ENCODE results near the gene CTAG2. TPM values are rescaled to one million over a fixed set of nuclear protein-coding genes. Genes with fewer than 3 reads are reported as not detected.

The CTAG2 gene
- total RNA-seq, 1 donor from 2014 or later, result not detected

Other genes starting within 250 kb of the CTAG2 start
- 21.2 and 24.8 TPM in 2 replicates for gene DNASE1L1, start 244.3 kb downstream of the CTAG2 start, total RNA-seq
- 95.9 and 97.3 TPM in 2 replicates for gene TAFAZZIN, start 242.0 kb downstream of the CTAG2 start, total RNA-seq
- 43.2 and 46.1 TPM in 2 replicates for gene ATP6AP1, start 224.9 kb downstream of the CTAG2 start, total RNA-seq
- 99.0 and 102 TPM in 2 replicates for gene GDI1, start 216.4 kb downstream of the CTAG2 start, total RNA-seq
- gene FAM50A, start 209.4 kb downstream of the CTAG2 start, total RNA-seq, result 65.3 and 74.3 TPM in 2 replicates
- gene PLXNA3, start 195.3 kb downstream of the CTAG2 start, total RNA-seq, result 29.0 and 29.8 TPM in 2 replicates
- 50.6 and 52.5 TPM in 2 replicates for gene LAGE3, start 174.3 kb downstream of the CTAG2 start, total RNA-seq
- gene UBL4A, start 167.0 kb downstream of the CTAG2 start, total RNA-seq, result 43.7 and 47.7 TPM in 2 replicates
- gene SLC10A3, start 162.9 kb downstream of the CTAG2 start, total RNA-seq, result 22.1 and 22.3 TPM in 2 replicates
- 30.5 and 32.4 TPM in 2 replicates for gene FAM3A, start 137.3 kb downstream of the CTAG2 start, total RNA-seq
- gene G6PD, start 106.7 kb downstream of the CTAG2 start, total RNA-seq, result 67.9 and 68.2 TPM in 2 replicates
- 41.9 and 45.1 TPM in 2 replicates for gene IKBKG, start 106.0 kb downstream of the CTAG2 start, total RNA-seq
- gene CTAG1A, start 68.4 kb downstream of the CTAG2 start, total RNA-seq, result not detected in 2 replicates
- not detected in 2 replicates for gene CTAG1B, start 34.3 kb downstream of the CTAG2 start, total RNA-seq
- gene GAB3, start 97.5 kb upstream of the CTAG2 start, total RNA-seq, result 8.6 and 9.4 TPM in 2 replicates
- gene DKC1, start 109.3 kb upstream of the CTAG2 start, total RNA-seq, result 101 and 102 TPM in 2 replicates
- 54.4 and 55.4 TPM in 2 replicates for gene MPP1, start 151.9 kb upstream of the CTAG2 start, total RNA-seq
- not detected in 2 replicates for gene SMIM9, start 181.1 kb upstream of the CTAG2 start, total RNA-seq
- 20.3 and 24.4 TPM in 2 replicates for gene F8A1, start 232.8 kb upstream of the CTAG2 start, total RNA-seq

Measured in T-helper 2 cell treated with Interferon-gamma antibody and Interleukin-4, amounts not matched to agents 100 ng/mL and 5 ng/mL, for 36 hours (primary cell).